Retinal pigment epithelial cell (primary cell): ENCODE results near the gene SLC4A3.

Source experiments
- DNase-seq: peaks from one replicate; pipeline ENCODE4 v3.0.0-alpha.2; 2010; ENCODE audit warnings: low read depth
- H3K4me3 ChIP-seq: 2 replicates; pipeline ENCODE4 v1.5.1; 2011; ENCODE audit warnings: mild to moderate bottlenecking, low read length, control low read depth, moderate library complexity
- CTCF ChIP-seq: conservative IDR thresholded peaks from 2 replicates; pipeline ENCODE4 v1.5.1; 2011; ENCODE audit warnings: low read depth, low read length, control low read depth, inconsistent platforms

Gene SLC4A3

GRCh38 chr2:219661955-219662395 is 34.5 kb downstream of the SLC4A3 start:
- no peak overlapping the region for H3K4me3 ChIP-seq
- DNase-seq, result no peak
- no peak for TF ChIP-seq CTCF

- no peak for TF ChIP-seq CTCF
- DNase-seq, result no peak
- H3K4me3 ChIP-seq, result no peak overlapping the region
Measured at GRCh38 chr2:219662566-219662965, 35.1 kb downstream of the SLC4A3 start.

DNA sequence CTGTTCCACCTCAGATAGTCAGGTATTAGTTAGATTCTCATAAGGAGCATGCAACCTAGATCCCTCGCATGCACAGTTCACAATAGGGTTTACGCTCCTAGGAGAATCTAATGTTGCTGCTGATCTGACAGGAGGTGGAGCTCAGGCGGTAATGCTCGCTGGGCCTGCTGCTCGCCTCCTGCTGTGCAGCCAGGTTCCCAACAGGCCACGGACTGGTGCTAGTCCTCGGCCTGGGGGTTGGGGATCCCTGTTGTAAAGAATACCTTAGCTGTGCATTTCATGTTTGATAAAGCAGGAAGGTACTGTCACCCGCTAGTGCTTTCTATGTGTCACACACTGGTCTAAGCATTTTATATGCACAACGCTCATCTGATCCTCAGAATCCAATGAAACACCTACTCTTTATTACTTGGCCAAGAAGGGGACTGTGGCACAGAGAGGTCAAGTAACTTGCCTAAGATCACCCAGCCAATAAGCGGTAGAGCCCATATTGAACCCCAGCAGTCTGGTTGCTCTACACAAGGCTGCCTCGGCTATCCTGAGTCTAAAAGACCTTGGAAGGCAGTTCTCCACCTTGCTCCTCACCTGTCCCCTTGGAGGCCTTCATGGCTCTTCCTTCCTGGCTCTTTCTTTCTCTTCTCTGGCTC is 35.8 kb downstream of the SLC4A3 start:
- TF ChIP-seq CTCF, result no peak
- no peak overlapping the region for H3K4me3 ChIP-seq
- no peak for DNase-seq

- H3K4me3 ChIP-seq, result no peak overlapping the region
- TF ChIP-seq CTCF, result no peak
- no peak for DNase-seq
Measured at GRCh38 chr2:219664041-219664440, 36.6 kb downstream of the SLC4A3 start.

- TF ChIP-seq CTCF, result no peak
- no peak overlapping the region for H3K4me3 ChIP-seq
- DNase-seq, result no peak
Measured at GRCh38 chr2:219664944-219665343, 37.5 kb downstream of the SLC4A3 start.

DNA sequence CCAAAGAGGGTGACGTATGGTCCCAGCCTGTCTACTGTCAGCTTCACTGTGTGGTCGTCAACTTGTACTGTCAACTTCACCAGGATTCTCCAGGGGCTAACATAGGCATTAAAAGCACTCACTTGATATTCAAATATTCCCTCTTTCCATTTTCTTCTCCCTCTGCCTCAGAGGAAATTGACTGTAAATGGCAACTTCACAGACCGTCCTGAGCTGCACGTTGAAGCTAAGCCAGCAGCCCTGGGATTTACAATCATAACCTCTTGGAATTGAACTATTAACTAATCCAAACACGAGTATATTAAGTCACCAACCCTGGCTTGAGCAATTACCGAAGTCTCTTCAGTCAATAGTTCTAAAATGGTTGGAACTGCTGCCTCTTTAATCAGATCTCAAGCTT is 38.5 kb downstream of the SLC4A3 start:
- H3K4me3 ChIP-seq, result no peak overlapping the region
- TF ChIP-seq CTCF, result no peak
- DNase-seq, result no peak

DNA sequence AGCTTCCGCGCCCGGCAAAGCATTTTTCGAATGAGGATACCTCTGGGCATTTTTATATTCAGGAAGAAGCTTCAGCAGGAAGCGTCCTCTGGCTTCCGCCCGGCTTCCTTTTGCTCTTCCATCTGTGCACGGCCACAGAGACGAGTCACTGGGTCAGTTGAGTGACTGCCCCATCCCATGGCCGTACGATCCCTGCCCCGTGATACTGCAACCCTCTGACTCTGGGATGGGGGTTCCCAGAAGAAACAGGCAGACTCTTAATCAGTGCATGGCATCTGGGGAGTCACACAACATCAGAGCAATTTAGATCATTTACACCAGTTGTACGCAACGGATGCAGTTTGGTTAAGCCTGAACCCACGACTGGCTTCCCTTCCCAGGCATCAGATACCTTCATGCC is 40.9 kb downstream of the SLC4A3 start:
- no peak for DNase-seq
- H3K4me3 ChIP-seq, result no peak overlapping the region
- no peak for TF ChIP-seq CTCF
